Measurements from ENCODE around the gene REX1BD.

DNA sequence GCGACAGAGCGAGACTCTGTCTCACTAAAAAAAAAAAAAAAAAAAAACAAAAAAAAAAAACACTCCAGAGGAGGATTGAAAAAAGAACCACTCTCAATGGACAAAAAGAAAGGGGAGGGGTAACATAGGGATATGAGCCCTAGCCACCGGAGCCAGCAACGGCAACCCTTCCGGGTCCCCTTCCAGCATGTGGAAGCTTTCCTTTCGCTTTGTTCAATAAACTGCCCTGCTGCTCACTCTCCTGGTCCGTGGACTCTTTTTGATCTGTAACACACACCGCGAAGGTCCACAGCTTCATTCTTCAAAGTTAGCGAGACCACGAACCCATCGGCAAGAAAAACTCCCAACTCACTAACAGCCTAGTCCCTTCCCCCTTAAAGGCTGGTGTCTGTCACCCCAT is 1.0 kb upstream of the REX1BD start:
- no peak for TF ChIP-seq CTCF (IDR thresholded peaks at IDR 0.05; ENCODE audit: low read depth, low read length)
- TF ChIP-seq, protein P1, sequence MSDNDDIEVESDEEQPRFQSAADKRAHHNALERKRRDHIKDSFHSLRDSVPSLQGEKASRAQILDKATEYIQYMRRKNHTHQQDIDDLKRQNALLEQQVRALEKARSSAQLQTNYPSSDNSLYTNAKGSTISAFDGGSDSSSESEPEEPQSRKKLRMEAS (IDR thresholded peaks at IDR 0.05; ENCODE audit: low read depth, low read length) = no peak
- no peak for TF ChIP-seq POLR2A (IDR thresholded peaks at IDR 0.05; ENCODE audit: extremely low read depth, insufficient read length)
